WTC11 (cell line): ENCODE data around the gene PDZRN4. TPM values are rescaled to one million over a fixed set of nuclear protein-coding genes. Genes with fewer than 3 reads are reported as not detected.

ENCODE experiments used
- ATAC-seq: fragments of 200-7000 bp; cut with Tn5 transposase; 2 replicates; pipeline ENCODE4 v1.10.0; 2021; ENCODE audit warnings: mild to moderate bottlenecking, moderate library complexity
- CTCF ChIA-PET: fragments of 300-600 bp; sonication (Branson Sonifier 250); formaldehyde crosslinking; loops from one replicate; lab custom pipeline; 2021; ENCODE audit warnings: antibody characterized with exemption; lab: Charles Lee
- POLR2A ChIA-PET: fragments of 350-600 bp; sonication (Branson Sonifier 250); formaldehyde crosslinking; loops from one replicate; lab custom pipeline; 2021; ENCODE audit warnings: antibody characterized with exemption; lab: Charles Lee
- DNase-seq: peaks from one replicate; pipeline ENCODE4 v3.0.0; 2021; ENCODE audit warnings: low spot score
- H3K27ac Mint-ChIP-seq: 2 replicates; pipeline ENCODE4 v1.8.0; 2021; ENCODE audit warnings: mixed read lengths
- H3K27me3 Mint-ChIP-seq: 2 replicates; pipeline ENCODE4 v1.8.0; 2021; ENCODE audit warnings: low read depth, mild to moderate bottlenecking, moderate library complexity, mixed read lengths
- H3K36me3 Mint-ChIP-seq: 2 replicates; pipeline ENCODE4 v1.8.0; 2021; ENCODE audit warnings: mixed read lengths
- H3K4me1 Mint-ChIP-seq: 2 replicates; pipeline ENCODE4 v1.8.0; 2022; ENCODE audit warnings: mixed read lengths
- H3K4me3 Mint-ChIP-seq: 2 replicates; pipeline ENCODE4 v1.8.0; 2021; ENCODE audit warnings: mild to moderate bottlenecking, moderate library complexity, mixed read lengths
- H3K9me3 Mint-ChIP-seq: 2 replicates; pipeline ENCODE4 v1.8.0; 2021; ENCODE audit warnings: mixed read lengths
- ESRRA ChIP-seq: sonication (generic); formaldehyde crosslinking; IDR thresholded peaks from 2 replicates; pipeline ENCODE4 v1.8.1; 2022; ENCODE audit warnings: mild to moderate bottlenecking, missing genetic modification reagents, borderline replicate concordance
- ETV6 ChIP-seq: sonication (generic); formaldehyde crosslinking; IDR thresholded peaks from 2 replicates; pipeline ENCODE4 v1.8.1; 2022; ENCODE audit warnings: mild to moderate bottlenecking, missing genetic modification reagents
- FOXJ3 ChIP-seq: sonication (generic); formaldehyde crosslinking; IDR thresholded peaks from 2 replicates; pipeline ENCODE4 v1.9.0; 2021; ENCODE audit warnings: missing genetic modification reagents, mild to moderate bottlenecking, borderline replicate concordance
- GRHL2 ChIP-seq: fragments of 250-450 bp; sonication (Bioruptor Pico); IDR thresholded peaks from 2 replicates; pipeline ENCODE4 v1.8.0; 2022; ENCODE audit warnings: mild to moderate bottlenecking, moderate library complexity; ENCODE audit not compliant: insufficient replicate concordance, severe bottlenecking
- MYBL2 ChIP-seq: sonication (generic); formaldehyde crosslinking; IDR thresholded peaks from 2 replicates; pipeline ENCODE4 v1.8.1; 2023; ENCODE audit warnings: mild to moderate bottlenecking, moderate library complexity, missing genetic modification reagents
- OVOL2 ChIP-seq: fragments of 250-450 bp; sonication (Bioruptor Pico); IDR thresholded peaks from 2 replicates; pipeline ENCODE4 v1.9.0; 2021; ENCODE audit warnings: mild to moderate bottlenecking, borderline replicate concordance
- RELA ChIP-seq: sonication (generic); formaldehyde crosslinking; IDR thresholded peaks from 2 replicates; pipeline ENCODE4 v1.8.1; 2022; ENCODE audit warnings: missing genetic modification reagents, mild to moderate bottlenecking, borderline replicate concordance
- RORB ChIP-seq: fragments of 250-450 bp; sonication (Bioruptor Pico); IDR thresholded peaks from 2 replicates; pipeline ENCODE4 v1.9.0; 2021; ENCODE audit warnings: mild to moderate bottlenecking
- SOX15 ChIP-seq: fragments of 250-450 bp; sonication (Bioruptor Pico); IDR thresholded peaks from 2 replicates; pipeline ENCODE4 v1.9.0; 2021; ENCODE audit warnings: mild to moderate bottlenecking
- SP1 ChIP-seq: sonication (generic); formaldehyde crosslinking; conservative IDR thresholded peaks from 2 replicates; pipeline ENCODE4 v1.8.1; 2022; ENCODE audit warnings: missing genetic modification reagents
- TP53 ChIP-seq: sonication (generic); formaldehyde crosslinking; IDR thresholded peaks from 2 replicates; pipeline ENCODE4 v1.8.1; 2023; ENCODE audit warnings: mild to moderate bottlenecking, missing genetic modification reagents
- ZNF263 ChIP-seq: sonication (generic); formaldehyde crosslinking; IDR thresholded peaks from 2 replicates; pipeline ENCODE4 v1.8.1; 2022; ENCODE audit warnings: low read depth, mild to moderate bottlenecking, moderate library complexity, missing genetic modification reagents
- ZNF317 ChIP-seq: sonication (generic); formaldehyde crosslinking; IDR thresholded peaks from 2 replicates; pipeline ENCODE4 v1.8.1; 2023; ENCODE audit warnings: low read depth, mild to moderate bottlenecking, moderate library complexity, missing genetic modification reagents, borderline replicate concordance
- ZNF396 ChIP-seq: fragments of 250-450 bp; sonication (Bioruptor Pico); IDR thresholded peaks from 2 replicates; pipeline ENCODE4 v1.8.0; 2021; ENCODE audit warnings: mild to moderate bottlenecking, moderate library complexity, borderline replicate concordance
- ZNF671 ChIP-seq: fragments of 250-450 bp; sonication (Bioruptor Pico); IDR thresholded peaks from 2 replicates; pipeline ENCODE4 v1.8.0; 2021; ENCODE audit warnings: mild to moderate bottlenecking
- total RNA-seq: library from RNA; stranded (reverse); gene quantifications from 3 replicates; pipeline ENCODE4 v1.2.3, GENCODE V29; 2021
- TF ChIP-seq, protein P1 (sequence below): sonication (generic); formaldehyde crosslinking; IDR thresholded peaks from 2 replicates; pipeline ENCODE4 v1.8.1; 2022; ENCODE audit warnings: low read depth, mild to moderate bottlenecking, moderate library complexity, missing genetic modification reagents, borderline replicate concordance
- TF ChIP-seq, protein P2 (sequence below): sonication (generic); formaldehyde crosslinking; IDR thresholded peaks from 2 replicates; pipeline ENCODE4 v1.8.0; 2022; ENCODE audit warnings: mild to moderate bottlenecking, missing genetic modification reagents
- TF ChIP-seq, protein P3 (sequence below): sonication (generic); formaldehyde crosslinking; IDR thresholded peaks from 2 replicates; pipeline ENCODE4 v1.8.1; 2023; ENCODE audit warnings: mild to moderate bottlenecking, missing genetic modification reagents, moderate library complexity
- TF ChIP-seq, protein P4 (sequence below): fragments of 250-450 bp; sonication (Bioruptor Pico); IDR thresholded peaks from 2 replicates; pipeline ENCODE4 v1.9.0; 2021; ENCODE audit warnings: mild to moderate bottlenecking, borderline replicate concordance

PDZRN4 gene
- total RNA-seq, 1 experiment from 2014 or later: 0.09 TPM

DNA sequence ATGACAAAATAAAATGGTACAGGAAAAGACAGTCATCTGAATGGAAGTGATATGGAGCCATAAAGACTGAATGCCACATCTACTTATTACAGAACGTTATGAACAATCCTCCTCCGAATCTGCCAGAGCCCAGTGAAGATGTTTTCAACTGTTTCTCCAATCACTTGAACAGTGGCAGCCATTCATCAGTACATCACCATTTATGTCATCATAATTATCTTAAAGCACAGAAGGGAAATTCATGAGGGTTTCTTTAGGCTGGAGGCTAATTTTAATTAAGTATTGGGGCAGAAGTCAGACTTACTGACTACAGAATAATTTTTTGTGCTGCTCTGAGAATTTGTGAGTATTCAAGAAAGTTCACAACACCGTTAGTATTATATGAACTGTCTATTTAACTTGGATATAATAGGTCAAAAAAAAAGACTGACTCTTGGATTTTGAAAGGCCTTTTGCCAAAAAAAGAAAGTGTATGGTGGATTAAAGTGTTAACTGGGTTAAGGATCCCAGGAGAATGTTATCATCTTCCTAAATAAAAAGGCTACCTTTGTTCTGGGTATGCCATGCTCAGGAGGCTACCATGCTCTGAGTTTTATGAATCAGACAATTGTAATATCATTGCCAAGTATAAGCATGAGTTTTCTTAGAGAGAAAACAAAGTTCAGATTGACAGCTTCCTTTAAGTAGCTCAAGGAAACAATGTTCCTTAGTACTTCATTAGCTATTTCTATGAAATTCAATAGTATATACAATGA lies 40.1 kb downstream of the PDZRN4 start (continued):
- TF ChIP-seq, protein P1, sequence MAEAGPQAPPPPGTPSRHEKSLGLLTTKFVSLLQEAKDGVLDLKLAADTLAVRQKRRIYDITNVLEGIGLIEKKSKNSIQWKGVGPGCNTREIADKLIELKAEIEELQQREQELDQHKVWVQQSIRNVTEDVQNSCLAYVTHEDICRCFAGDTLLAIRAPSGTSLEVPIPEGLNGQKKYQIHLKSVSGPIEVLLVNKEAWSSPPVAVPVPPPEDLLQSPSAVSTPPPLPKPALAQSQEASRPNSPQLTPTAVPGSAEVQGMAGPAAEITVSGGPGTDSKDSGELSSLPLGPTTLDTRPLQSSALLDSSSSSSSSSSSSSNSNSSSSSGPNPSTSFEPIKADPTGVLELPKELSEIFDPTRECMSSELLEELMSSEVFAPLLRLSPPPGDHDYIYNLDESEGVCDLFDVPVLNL: no peak
- no peak for TF ChIP-seq GRHL2 (CRISPR knock-in tag)
- TF ChIP-seq FOXJ3 (CRISPR knock-in tag): no peak
- TF ChIP-seq ETV6: no peak

DNA sequence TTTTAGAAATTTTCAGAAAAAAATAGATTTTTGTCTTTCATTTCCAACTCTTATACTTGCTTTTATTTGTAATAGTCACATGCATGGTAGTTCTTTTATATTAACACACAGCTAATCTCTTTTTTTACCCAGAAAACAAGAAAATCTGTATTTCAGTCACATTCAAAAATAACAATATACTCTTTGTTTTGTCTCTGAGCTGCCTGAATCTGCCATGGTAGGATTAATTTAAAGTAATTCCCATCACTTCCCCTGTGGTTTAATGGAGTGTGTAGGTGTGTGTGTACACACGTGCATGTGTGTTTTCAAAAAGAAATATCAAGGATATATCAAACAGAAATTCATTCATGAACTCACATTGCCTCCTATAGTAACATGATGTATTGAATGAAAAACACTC lies 42.6 kb downstream of the PDZRN4 start:
- POLR2A ChIA-PET: no interaction called here
- Mint-ChIP-seq H3K27me3 (no peaks in the 10 kb centered on the region), H3K4me3 (no peak overlapping the region), H3K9me3 (0 out of 2 replicates have a peak, but pooled peaks cover 4% of the 10 kb centered on the region), H3K4me1 (peaks cover 5% of the 10 kb centered on the region), H3K36me3 (no peaks in the 10 kb centered on the region), H3K27ac (no peak overlapping the region)
- DNase-seq (no peak), ATAC-seq (no peak)
- TF ChIP-seq ZNF396 (CRISPR knock-in tag): no peak
- TF ChIP-seq SP1 (CRISPR knock-in tag): no peak
- TF ChIP-seq ZNF263 (CRISPR knock-in tag): no peak
- TF ChIP-seq MYBL2 (CRISPR knock-in tag): no peak
- TF ChIP-seq RELA (CRISPR knock-in tag): no peak
- TF ChIP-seq ESRRA: no peak
- TF ChIP-seq ZNF317 (CRISPR knock-in tag): no peak
- no peak for TF ChIP-seq OVOL2 (CRISPR knock-in tag)
- TF ChIP-seq, protein P2, sequence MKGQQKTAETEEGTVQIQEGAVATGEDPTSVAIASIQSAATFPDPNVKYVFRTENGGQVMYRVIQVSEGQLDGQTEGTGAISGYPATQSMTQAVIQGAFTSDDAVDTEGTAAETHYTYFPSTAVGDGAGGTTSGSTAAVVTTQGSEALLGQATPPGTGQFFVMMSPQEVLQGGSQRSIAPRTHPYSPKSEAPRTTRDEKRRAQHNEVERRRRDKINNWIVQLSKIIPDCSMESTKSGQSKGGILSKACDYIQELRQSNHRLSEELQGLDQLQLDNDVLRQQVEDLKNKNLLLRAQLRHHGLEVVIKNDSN (CRISPR knock-in tag): no peak
- TF ChIP-seq, protein P3, sequence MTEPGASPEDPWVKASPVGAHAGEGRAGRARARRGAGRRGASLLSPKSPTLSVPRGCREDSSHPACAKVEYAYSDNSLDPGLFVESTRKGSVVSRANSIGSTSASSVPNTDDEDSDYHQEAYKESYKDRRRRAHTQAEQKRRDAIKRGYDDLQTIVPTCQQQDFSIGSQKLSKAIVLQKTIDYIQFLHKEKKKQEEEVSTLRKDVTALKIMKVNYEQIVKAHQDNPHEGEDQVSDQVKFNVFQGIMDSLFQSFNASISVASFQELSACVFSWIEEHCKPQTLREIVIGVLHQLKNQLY: no peak
- TF ChIP-seq ETV6: no peak
- TF ChIP-seq SOX15 (CRISPR knock-in tag): no peak
- TF ChIP-seq RORB (CRISPR knock-in tag): no peak
- TF ChIP-seq, protein P4, sequence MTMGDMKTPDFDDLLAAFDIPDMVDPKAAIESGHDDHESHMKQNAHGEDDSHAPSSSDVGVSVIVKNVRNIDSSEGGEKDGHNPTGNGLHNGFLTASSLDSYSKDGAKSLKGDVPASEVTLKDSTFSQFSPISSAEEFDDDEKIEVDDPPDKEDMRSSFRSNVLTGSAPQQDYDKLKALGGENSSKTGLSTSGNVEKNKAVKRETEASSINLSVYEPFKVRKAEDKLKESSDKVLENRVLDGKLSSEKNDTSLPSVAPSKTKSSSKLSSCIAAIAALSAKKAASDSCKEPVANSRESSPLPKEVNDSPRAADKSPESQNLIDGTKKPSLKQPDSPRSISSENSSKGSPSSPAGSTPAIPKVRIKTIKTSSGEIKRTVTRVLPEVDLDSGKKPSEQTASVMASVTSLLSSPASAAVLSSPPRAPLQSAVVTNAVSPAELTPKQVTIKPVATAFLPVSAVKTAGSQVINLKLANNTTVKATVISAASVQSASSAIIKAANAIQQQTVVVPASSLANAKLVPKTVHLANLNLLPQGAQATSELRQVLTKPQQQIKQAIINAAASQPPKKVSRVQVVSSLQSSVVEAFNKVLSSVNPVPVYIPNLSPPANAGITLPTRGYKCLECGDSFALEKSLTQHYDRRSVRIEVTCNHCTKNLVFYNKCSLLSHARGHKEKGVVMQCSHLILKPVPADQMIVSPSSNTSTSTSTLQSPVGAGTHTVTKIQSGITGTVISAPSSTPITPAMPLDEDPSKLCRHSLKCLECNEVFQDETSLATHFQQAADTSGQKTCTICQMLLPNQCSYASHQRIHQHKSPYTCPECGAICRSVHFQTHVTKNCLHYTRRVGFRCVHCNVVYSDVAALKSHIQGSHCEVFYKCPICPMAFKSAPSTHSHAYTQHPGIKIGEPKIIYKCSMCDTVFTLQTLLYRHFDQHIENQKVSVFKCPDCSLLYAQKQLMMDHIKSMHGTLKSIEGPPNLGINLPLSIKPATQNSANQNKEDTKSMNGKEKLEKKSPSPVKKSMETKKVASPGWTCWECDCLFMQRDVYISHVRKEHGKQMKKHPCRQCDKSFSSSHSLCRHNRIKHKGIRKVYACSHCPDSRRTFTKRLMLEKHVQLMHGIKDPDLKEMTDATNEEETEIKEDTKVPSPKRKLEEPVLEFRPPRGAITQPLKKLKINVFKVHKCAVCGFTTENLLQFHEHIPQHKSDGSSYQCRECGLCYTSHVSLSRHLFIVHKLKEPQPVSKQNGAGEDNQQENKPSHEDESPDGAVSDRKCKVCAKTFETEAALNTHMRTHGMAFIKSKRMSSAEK: no peak
- TF ChIP-seq ZNF671 (CRISPR knock-in tag): no peak
- CTCF ChIA-PET: no interaction called here

DNA sequence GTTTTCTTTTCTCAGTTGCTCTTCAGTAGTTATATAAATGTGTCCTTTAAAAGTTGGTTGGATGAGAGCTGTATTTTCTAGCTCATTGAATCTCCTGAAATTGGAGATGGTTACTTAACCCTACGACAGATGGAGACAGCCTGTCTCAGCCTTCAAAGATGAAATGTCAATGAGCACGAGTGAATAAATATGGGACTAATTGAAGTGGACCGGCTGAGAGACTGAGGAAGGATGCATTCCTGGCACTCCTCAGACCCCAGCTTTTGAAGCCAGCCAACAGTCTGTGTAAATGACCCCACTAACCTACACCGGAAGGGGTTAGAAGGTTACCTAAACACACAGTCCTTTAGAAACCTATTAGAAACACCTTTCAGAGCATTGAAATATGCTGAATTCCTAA lies 46.6 kb downstream of the PDZRN4 start:
- ChIA-PET CTCF (no interaction called here), POLR2A (no interaction called here)
- peaks cover 8% of the 10 kb centered on the region for H3K9me3 Mint-ChIP-seq
- ATAC-seq: no peak
- no peak overlapping the region for H3K27ac Mint-ChIP-seq
- no peaks in the 10 kb centered on the region for H3K27me3 Mint-ChIP-seq
- no peaks in the 10 kb centered on the region for H3K36me3 Mint-ChIP-seq
- no peaks in the 10 kb centered on the region for H3K4me1 Mint-ChIP-seq
- H3K4me3 Mint-ChIP-seq: no peak overlapping the region
- DNase-seq: no peak
- TF ChIP-seq TP53 (CRISPR knock-in tag) (no peak), GRHL2 (CRISPR knock-in tag) (no peak)
